GM19328 (cell line): ENCODE data around the gene ZNF785.
A peak's percentile ranks its signal among the peaks of the same experiment; 100 is the strongest.

Experiments
- ATAC-seq: cut with Tn5 transposase; IDR thresholded peaks from one replicate; pipeline ENCODE4 v1.9.1; 2021; ENCODE audit warnings: mild to moderate bottlenecking, moderate library complexity; ENCODE audit not compliant: unreplicated experiment

ZNF785 gene

DNA sequence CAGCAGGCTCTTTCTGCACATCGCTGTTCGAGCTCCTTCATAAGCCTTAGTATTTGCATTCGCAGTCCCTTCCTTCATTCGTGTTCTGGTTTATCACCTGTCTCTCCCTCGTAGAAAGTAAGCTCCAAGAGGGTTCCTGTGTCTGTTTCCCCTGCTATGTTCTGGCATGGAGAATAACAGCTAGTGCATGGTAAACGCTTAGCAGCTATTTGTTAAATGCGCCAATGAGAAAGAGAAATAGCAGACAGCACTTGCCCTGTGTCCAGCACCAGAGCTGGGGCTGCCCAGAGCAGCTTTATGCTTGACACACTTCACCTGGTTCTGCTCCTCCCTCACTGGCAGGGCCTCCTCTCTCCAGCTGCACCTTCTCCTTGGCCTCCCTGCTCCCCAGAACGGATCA is 19.5 kb downstream of the ZNF785 start:
- no peak for ATAC-seq

GRCh38 chr16:30565526-30565925 is 20.0 kb downstream of the ZNF785 start:
- ATAC-seq, result no peak

DNA sequence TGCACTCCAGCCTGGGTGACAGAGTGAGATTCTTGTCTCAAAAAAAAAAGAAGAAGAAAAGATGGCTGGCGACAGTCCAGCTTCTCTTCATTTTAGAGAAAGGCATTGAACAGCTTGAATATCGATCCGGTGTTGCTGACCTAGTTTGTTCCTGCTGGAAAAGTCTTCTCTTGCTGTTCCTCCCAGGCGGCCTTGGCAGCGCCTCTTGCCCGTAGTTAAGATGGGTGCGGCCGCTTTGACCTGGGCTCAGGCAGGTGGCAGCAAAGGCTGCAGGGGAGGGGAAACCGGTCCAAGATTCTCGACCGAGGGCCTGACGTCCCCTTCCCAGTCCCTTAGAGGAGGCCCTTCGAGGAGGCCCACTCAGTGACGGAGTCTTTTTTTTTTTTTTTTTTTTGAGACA is 23.5 kb downstream of the ZNF785 start:
- ATAC-seq, result no peak

- ATAC-seq, result no peak
Observed at GRCh38 chr16:30561089-30561816, 24.2 kb downstream of the ZNF785 start.

GRCh38 chr16:30559690-30560089 is 25.8 kb downstream of the ZNF785 start:
- ATAC-seq, result no peak

GRCh38 chr16:30558789-30559377 is 26.6 kb downstream of the ZNF785 start:
- no peak for ATAC-seq

- peak; percentile 89 for ATAC-seq
Observed at GRCh38 chr16:30557957-30558788, 27.3 kb downstream of the ZNF785 start, which contains the start of gene ZNF764. Gene ZNF764 (minus strand): TSS chr16:30558374. CDS start chr16:30558182, 192 bp downstream.

GRCh38 chr16:30557707-30557956 is 27.9 kb downstream of the ZNF785 start:
- peak; percentile 8 for ATAC-seq

DNA sequence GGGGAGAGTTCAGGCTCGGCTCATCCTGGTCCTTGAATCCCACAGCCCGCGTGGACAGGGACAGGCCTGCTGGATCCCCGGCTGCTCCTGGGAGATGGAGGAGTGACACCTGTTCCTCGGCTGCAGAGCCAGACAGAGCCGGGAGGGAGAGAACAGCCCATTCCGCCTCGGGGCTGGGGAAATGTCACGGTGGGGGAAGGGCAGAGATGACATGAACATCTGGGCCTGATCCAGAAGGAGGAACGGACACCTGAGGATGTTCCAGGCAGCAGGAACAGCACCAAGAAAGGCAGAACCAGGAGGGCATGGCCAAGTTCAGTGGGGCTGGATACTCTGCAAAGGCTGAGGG is 29.4 kb downstream of the ZNF785 start:
- ATAC-seq, result no peak

DNA sequence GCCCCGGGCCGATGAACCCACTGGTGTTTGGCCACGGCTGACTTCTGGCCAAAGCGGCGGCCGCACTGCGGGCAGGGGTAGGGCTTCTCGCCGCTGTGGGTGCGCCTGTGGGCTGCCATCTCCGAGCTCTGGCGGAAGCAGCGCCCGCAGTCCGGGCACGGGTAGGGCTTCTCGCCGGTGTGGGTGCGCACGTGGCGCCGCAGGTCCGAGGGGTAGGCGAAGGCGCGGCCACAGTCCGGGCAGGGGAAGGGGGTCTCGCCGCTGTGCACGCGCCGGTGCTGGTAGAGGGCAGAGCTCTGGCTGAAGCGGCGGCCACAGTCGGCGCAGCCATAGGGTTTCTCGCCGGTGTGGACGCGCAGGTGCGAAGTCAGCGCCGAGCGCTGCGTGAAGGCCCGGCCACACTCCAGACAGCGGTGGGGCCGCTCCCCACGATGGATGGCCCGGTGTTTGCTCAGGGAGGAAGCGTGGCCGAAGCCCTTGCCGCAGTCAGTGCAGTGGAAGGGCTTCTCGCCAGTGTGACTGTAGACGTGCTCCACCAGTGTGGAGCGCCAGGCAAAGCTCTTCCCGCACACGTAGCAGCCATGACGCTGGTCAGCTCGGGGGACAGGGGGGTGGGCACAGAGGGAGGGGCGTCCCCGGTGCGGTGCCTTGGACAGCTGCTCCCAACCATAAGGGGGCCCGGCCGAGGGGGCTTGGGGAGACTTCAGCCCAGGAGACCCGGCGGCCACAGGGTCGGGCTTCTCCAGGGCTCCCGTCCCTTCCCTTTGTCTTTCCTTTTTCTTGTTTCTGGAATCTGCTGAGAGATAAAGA is 30.0 kb downstream of the ZNF785 start:
- ATAC-seq, result no peak

DNA sequence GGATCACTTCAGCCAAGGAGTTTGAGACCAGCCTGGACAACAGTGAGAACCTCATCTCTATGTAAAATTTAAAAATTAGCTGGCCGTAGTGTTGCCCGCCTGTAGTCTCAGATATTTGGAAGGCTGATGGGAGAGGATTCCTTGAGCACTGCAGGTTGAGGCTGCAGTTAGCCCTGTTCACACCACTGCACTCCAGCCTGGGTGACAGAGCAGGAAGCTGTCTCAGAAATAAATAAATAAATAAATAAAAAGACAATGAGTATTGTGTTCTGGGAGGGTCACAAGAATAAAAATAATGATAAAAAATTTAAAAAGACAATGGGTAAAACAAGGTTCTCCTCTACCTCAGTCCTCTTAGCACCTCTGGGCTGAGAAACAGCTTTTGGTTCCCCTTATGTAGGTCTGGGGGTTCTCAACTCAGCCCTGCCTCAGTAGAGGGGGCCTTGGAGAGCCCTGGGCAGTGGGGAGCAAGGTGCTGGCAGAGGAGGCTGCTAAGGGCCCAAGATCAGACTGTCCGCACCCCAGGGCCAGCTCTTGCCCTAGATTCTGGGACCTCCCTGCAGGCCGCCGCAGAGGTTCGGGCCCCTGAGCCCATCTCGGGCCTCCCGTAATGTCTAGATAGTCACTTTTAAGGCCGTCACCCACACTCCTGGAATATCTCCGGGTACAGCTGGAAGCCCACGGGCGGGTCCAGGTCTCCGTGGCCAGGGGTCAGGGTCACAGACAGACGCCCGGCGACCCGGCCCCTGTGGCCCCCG is 30.8 kb downstream of the ZNF785 start:
- no peak for ATAC-seq

- ATAC-seq, result no peak
Observed at GRCh38 chr16:30553393-30553899, 32.1 kb downstream of the ZNF785 start.

DNA sequence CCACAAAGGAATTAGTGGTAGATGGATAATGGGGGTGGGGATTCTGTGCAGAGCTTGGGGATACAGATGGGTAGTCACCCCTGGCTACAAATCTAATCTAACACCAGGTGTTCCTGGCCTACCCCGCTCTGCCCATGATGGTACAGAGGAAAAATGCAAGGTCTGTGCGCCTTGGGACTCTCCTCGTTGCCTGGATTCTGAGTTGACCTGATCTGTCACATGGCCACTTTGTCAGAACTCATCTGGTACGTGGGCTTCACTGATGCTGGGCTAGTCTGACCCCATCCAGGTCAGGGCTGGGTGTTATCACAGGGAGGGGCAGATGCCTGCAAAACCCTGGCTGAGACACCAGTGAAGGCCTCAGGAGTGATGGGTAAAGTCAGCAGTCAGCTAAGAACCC is 32.5 kb downstream of the ZNF785 start:
- no peak for ATAC-seq

GRCh38 chr16:30551781-30552180 is 33.7 kb downstream of the ZNF785 start:
- ATAC-seq, result no peak

- no peak for ATAC-seq
Observed at GRCh38 chr16:30548416-30549253, 36.9 kb downstream of the ZNF785 start.

GRCh38 chr16:30546115-30546514 is 39.4 kb downstream of the ZNF785 start:
- no peak for ATAC-seq

DNA sequence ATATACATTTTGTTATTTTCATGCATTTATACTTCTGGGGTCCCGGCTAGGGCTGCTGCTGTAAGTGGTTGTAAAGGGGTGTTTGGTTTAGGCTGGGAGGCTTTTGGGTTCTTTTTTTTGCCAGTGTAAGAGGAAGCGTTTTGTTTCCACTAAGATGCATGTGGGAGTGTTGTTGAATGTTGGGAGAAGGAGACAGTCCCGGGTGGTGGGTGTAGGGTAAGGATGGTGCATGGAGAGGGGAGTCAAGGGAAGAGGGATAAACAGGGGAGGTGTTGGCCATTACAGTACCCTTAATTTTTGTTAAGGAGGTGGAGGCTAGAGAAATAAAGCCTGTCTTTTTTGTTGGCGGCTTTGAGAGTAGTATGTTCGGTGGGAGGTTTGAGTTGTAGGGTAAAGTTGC is 42.4 kb downstream of the ZNF785 start:
- no peak for ATAC-seq

DNA sequence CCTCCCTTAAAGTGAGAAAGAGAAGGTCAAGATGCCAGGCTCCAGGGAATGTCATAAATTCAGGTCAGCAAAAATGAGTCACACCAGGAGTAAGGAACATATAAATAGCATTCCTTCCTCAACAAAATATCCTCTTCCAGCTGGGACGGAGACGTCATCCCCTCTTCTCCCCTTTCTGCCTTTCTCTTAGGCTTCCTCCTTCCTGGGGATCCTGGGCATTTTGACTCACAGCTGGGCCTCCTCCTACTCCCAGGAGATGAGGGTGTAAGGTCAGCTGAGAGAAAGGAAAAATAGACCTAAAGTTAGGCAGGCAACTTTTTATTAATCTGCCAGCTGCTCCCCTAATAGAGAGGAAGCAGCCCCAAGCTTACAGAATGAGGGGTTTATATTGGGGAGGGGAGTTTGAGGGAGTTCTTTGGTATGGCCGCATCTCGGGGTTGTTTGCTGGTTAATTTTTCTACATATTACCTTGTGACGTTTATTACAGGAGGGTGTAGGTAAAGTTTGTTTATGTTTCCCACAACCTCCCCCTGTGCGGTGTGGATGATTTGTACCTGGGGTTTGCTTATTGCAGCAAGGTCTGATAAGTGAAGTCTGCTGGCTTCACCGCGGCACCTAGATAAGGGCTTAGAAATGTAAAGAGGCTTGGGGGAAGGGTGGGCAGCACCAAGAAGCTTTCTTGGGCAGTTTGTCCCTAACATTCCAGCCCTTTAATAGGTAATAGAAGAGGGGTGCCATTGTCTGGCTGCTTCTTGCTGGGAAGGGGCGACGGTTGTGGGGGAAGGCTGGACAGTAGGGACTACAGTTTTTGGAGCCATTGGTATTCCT is 43.8 kb downstream of the ZNF785 start:
- ATAC-seq, result no peak
